ENCODE measurements around the gene RING1.

DNA sequence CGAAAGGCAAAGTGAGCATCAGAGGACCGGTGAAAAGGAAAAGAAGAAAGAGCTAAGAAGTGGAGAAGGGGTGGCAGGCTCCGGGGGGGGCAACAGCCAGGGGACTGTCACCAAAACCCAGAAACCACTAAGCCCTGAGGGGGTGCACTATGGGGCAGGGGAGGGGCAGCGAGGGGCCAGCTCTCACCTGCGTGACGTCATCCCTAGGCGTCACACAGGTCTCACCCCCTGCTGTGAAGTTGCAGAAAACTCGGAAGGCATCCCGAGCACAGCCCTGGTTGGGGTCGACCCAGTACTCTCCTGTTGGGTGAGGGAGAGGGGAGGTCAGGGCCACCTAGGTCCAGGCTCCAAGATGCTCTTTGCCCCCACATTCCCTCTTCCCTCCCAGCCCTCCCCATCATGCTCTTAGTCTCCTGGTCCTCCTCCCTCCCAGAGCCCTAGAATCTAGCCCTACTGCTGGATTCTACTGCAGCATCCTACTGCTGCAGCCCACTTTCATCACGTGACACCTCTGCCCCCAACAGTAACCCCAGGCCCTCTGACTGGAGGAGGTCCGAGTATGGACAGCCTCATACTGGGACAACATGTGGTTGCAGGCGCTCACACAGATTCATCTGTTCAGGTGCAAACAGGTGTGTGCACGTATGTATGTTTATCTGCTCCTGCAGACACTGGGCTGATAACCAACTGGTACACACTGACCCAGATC is 43.5 kb upstream of the RING1 start:
- TF ChIP-seq, protein P1, sequence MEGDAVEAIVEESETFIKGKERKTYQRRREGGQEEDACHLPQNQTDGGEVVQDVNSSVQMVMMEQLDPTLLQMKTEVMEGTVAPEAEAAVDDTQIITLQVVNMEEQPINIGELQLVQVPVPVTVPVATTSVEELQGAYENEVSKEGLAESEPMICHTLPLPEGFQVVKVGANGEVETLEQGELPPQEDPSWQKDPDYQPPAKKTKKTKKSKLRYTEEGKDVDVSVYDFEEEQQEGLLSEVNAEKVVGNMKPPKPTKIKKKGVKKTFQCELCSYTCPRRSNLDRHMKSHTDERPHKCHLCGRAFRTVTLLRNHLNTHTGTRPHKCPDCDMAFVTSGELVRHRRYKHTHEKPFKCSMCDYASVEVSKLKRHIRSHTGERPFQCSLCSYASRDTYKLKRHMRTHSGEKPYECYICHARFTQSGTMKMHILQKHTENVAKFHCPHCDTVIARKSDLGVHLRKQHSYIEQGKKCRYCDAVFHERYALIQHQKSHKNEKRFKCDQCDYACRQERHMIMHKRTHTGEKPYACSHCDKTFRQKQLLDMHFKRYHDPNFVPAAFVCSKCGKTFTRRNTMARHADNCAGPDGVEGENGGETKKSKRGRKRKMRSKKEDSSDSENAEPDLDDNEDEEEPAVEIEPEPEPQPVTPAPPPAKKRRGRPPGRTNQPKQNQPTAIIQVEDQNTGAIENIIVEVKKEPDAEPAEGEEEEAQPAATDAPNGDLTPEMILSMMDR (IDR thresholded peaks at IDR 0.05; ENCODE audit: low read length) = no peak
- no peak for TF ChIP-seq EZH2phosphoT487 (IDR thresholded peaks at IDR 0.05; ENCODE audit: low read length)
